HFF-Myc (cell line): ENCODE results near the gene IL19.

Source experiments
- DNase-seq: peaks from one replicate; pipeline ENCODE4 v3.0.0-alpha.2; 2011; ENCODE audit warnings: low read depth; ENCODE audit errors: extremely low read depth
- H3K4me3 ChIP-seq: replicated peaks from 2 replicates; pipeline ENCODE4 v1.5.1; 2011; ENCODE audit warnings: low read depth, mild to moderate bottlenecking, control low read depth, low read length
- CTCF ChIP-seq: IDR thresholded peaks from 2 replicates; pipeline ENCODE4 v1.5.1; 2012; ENCODE audit warnings: mild to moderate bottlenecking, low read depth, low read length, control low read depth; ENCODE audit errors: missing control alignments

The IL19 gene

GRCh38 chr1:206741142-206741701 is 29.4 kb upstream of the IL19 start:
- no peak overlapping the region for H3K4me3 ChIP-seq
- TF ChIP-seq CTCF: no peak
- DNase-seq: no peak

GRCh38 chr1:206742719-206743383 is 27.7 kb upstream of the IL19 start:
- DNase-seq: no peak
- H3K4me3 ChIP-seq: no peak overlapping the region
- TF ChIP-seq CTCF: no peak

GRCh38 chr1:206744683-206745082 is 25.9 kb upstream of the IL19 start:
- H3K4me3 ChIP-seq: no peak overlapping the region
- DNase-seq: no peak
- no peak for TF ChIP-seq CTCF

- H3K4me3 ChIP-seq: no peak overlapping the region
- DNase-seq: no peak
- no peak for TF ChIP-seq CTCF
Observed at GRCh38 chr1:206745301-206745700, 25.3 kb upstream of the IL19 start.

- DNase-seq: no peak
- TF ChIP-seq CTCF: no peak
Observed at GRCh38 chr1:206748348-206749030, 22.1 kb upstream of the IL19 start.

GRCh38 chr1:206751891-206752290 is 18.7 kb upstream of the IL19 start:
- TF ChIP-seq CTCF: no peak
- no peak for DNase-seq
- no peak overlapping the region for H3K4me3 ChIP-seq

More at GRCh38 chr1:206748348-206749030, 22.1 kb upstream of the IL19 start:
- H3K4me3 ChIP-seq: no peak overlapping the region
